H1 (cell line): ENCODE measurements around the gene BBS12. TPM values are rescaled to one million over a fixed set of nuclear protein-coding genes. Genes with fewer than 3 reads are reported as not detected.

Source experiments
- ATF3 ChIP-seq: IDR thresholded peaks from 2 replicates; pipeline ENCODE4 v1.6.1; 2011; ENCODE audit warnings: low read depth, mild to moderate bottlenecking, low read length; ENCODE audit not compliant: insufficient read depth
- BCL11A ChIP-seq, 2 experiments: IDR thresholded peaks; one replicate each; pipeline ENCODE4 v1.6.1; 2011; ENCODE audit warnings: low read depth in 2 of 2, low read length in 2 of 2, mild to moderate bottlenecking in 2 of 2
- CHD2 ChIP-seq: IDR thresholded peaks from 2 replicates; pipeline ENCODE4 v1.6.1; 2012; ENCODE audit warnings: low read length, improper control_type of control experiment
- CHD7 ChIP-seq: fragments of 300-600 bp; sonication (generic); IDR thresholded peaks from 2 replicates; pipeline ENCODE4 v1.7.1; 2012; ENCODE audit warnings: low read length, moderate library complexity, mild to moderate bottlenecking, inconsistent platforms; ENCODE audit not compliant: insufficient replicate concordance
- KDM4A ChIP-seq: IDR thresholded peaks from one replicate; pipeline ENCODE4 v1.7.1; 2012; ENCODE audit warnings: low read depth, mild to moderate bottlenecking, moderate library complexity, low read length, inconsistent platforms; ENCODE audit not compliant: severe bottlenecking
- PHF8 ChIP-seq: fragments of 200-600 bp; sonication (generic); conservative IDR thresholded peaks from 2 replicates; pipeline ENCODE4 v1.7.1; 2012; ENCODE audit warnings: low read depth, mild to moderate bottlenecking, inconsistent platforms, low read length, moderate library complexity
- POLR2AphosphoS5 ChIP-seq: IDR thresholded peaks from 2 replicates; pipeline ENCODE4 v1.6.1; 2011; ENCODE audit warnings: low read depth, low read length
- SIRT6 ChIP-seq: IDR thresholded peaks from one replicate; pipeline ENCODE4 v1.7.1; 2012; ENCODE audit warnings: low read length, inconsistent platforms
- SRF ChIP-seq: IDR thresholded peaks from 2 replicates; pipeline ENCODE4 v1.6.1; 2011; ENCODE audit warnings: mild to moderate bottlenecking, low read depth, low read length, moderate library complexity
- TAF1 ChIP-seq: IDR thresholded peaks from 2 replicates; pipeline ENCODE4 v1.6.1; 2011; ENCODE audit warnings: mild to moderate bottlenecking, low read depth, low read length
- YY1 ChIP-seq: IDR thresholded peaks from 2 replicates; pipeline ENCODE4 v1.6.1; 2011; ENCODE audit warnings: low read depth, mild to moderate bottlenecking, low read length
- polyA plus RNA-seq, 7 experiments: library from polyadenylated mRNA; depleted of rRNA in 3 of 7; stranded (reverse) in 5 of 7; unstranded in 2 of 7; fragments of >200 nt in 5 of 7; fragments of 200-250 nt in 2 of 7; gene quantifications; 1 replicate in 5 of 7; 2 replicates in 1 of 7; 4 replicates in 1 of 7; pipeline versions ENCODE4 v1.2.1 to v1.2.3, GENCODE V29; 2011 to 2013; ENCODE audit warnings: missing spikeins in 2 of 7, mixed read lengths in 2 of 7
- total RNA-seq: library from RNA; stranded (reverse); fragmentation: NEBNext Ultra II Directional; extraction: Animal tissue kit (Norgen Biotek cat#: 25700); gene quantifications from 2 replicates; pipeline ENCODE4 v1.2.1, GENCODE V29; 2021

BBS12 gene
- total and polyA plus RNA-seq, 2 of the 8 experiments (the other 6 are each of a cell fraction or from before 2014, with no cell fraction given): 0.88 to 2.6 TPM

- TF ChIP-seq CHD7: no peak
- TF ChIP-seq SRF: no peak
- TF ChIP-seq BCL11A (IDR thresholded peaks at IDR 0.05; ENCODE audit: low read depth in 2 of 2, low read length in 2 of 2): no peak
- TF ChIP-seq POLR2AphosphoS5: no peak
- TF ChIP-seq ATF3: no peak
- TF ChIP-seq CHD2: no peak
- TF ChIP-seq TAF1: no peak
- TF ChIP-seq PHF8: no peak
- TF ChIP-seq SIRT6: no peak
- TF ChIP-seq KDM4A: no peak
- TF ChIP-seq YY1: no peak
Observed at GRCh38 chr4:122785099-122785498, 52.6 kb downstream of the BBS12 start (continued).
